Measurements from ENCODE around the gene POLRMT. TPM values are rescaled to one million over a fixed set of nuclear protein-coding genes. Genes with fewer than 3 reads are reported as not detected.

The POLRMT gene
- total RNA-seq, 1 experiment from 2014 or later: 139 TPM

GRCh38 chr19:579111-579841 is 54.1 kb downstream of the POLRMT start:
- peaks cover 17% of the 10 kb centered on the region for H3K4me1 Mint-ChIP-seq
- no peak overlapping the region for H3K4me3 Mint-ChIP-seq
- no peaks in the 10 kb centered on the region for H3K9me3 Mint-ChIP-seq
- ATAC-seq (no peak), DNase-seq (ENCODE audit: low spot score) (no peak)
- ChIA-PET CTCF (no interaction called here), POLR2A (interaction anchor here (0.6 kb wide), 1 partner anchor 390 kb away, joined by 4 read pairs; no protein-coding TSS in a partner anchor)
- H3K27me3 Mint-ChIP-seq (ENCODE audit: low read depth): no peaks in the 10 kb centered on the region
- no peak overlapping the region for H3K27ac Mint-ChIP-seq
- TF ChIP-seq E2F5 (CRISPR knock-in tag; IDR thresholded peaks at IDR 0.05) (no peak), GTF2I (CRISPR knock-in tag; conservative IDR thresholded peaks at IDR 0.05) (no peak), ATF3 (CRISPR knock-in tag; conservative IDR thresholded peaks at IDR 0.05) (no peak), FOXP4 (CRISPR knock-in tag; IDR thresholded peaks at IDR 0.05) (no peak), NFE2L1 (CRISPR knock-in tag; IDR thresholded peaks at IDR 0.05) (no peak), MLX (CRISPR knock-in tag; IDR thresholded peaks at IDR 0.05) (no peak), ATF1 (CRISPR knock-in tag; IDR thresholded peaks at IDR 0.05) (no peak), IRF1 (CRISPR knock-in tag; IDR thresholded peaks at IDR 0.05) (no peak), ZBTB21 (CRISPR knock-in tag; IDR thresholded peaks at IDR 0.05; ENCODE audit: borderline replicate concordance) (no peak), E2F1 (CRISPR knock-in tag; IDR thresholded peaks at IDR 0.05) (no peak), ZNF512 (CRISPR knock-in tag; IDR thresholded peaks at IDR 0.05; ENCODE audit: borderline replicate concordance) (no peak), SP1 (CRISPR knock-in tag; conservative IDR thresholded peaks at IDR 0.05) (no peak), CREB1 (CRISPR knock-in tag; IDR thresholded peaks at IDR 0.05) (no peak)
- H3K36me3 Mint-ChIP-seq: 0 out of 2 replicates have a peak, but pooled peaks cover 2% of the 10 kb centered on the region

- H3K27ac Mint-ChIP-seq: no peak overlapping the region
- H3K36me3 Mint-ChIP-seq: no peaks in the 10 kb centered on the region
- POLR2A ChIA-PET: no interaction called here
- ATAC-seq: no peak; the same call in 1 of the 2 replicates
- H3K27me3 Mint-ChIP-seq (ENCODE audit: low read depth): no peaks in the 10 kb centered on the region
- peaks cover 19% of the 10 kb centered on the region for H3K4me1 Mint-ChIP-seq
- CTCF ChIA-PET: interaction anchor here (0.6 to 1.4 kb wide), 5 partner anchors 22 to 689 kb away, joined by 3 read pairs; no protein-coding TSS in a partner anchor
- DNase-seq (ENCODE audit: low spot score): no peak
- H3K9me3 Mint-ChIP-seq: no peaks in the 10 kb centered on the region
- H3K4me3 Mint-ChIP-seq: no peak overlapping the region
- TF ChIP-seq TP53 (CRISPR knock-in tag; IDR thresholded peaks at IDR 0.05): no peak
- TF ChIP-seq IRF2 (CRISPR knock-in tag; IDR thresholded peaks at IDR 0.05; ENCODE audit: borderline replicate concordance, low read depth): no peak
- TF ChIP-seq IRF1 (CRISPR knock-in tag; IDR thresholded peaks at IDR 0.05): no peak
- TF ChIP-seq NR1H2 (CRISPR knock-in tag; IDR thresholded peaks at IDR 0.05): no peak
- no peak for TF ChIP-seq PRDM15 (CRISPR knock-in tag; IDR thresholded peaks at IDR 0.05)
- TF ChIP-seq FOXK1 (CRISPR knock-in tag; IDR thresholded peaks at IDR 0.05): no peak
Measured at GRCh38 chr19:577439-578392, 55.6 kb downstream of the POLRMT start.
